ENCODE measurements around the gene SLC41A1. TPM values are rescaled to one million over a fixed set of nuclear protein-coding genes. Genes with fewer than 3 reads are reported as not detected.
"Not testable (repeated sequence)": the region's sequence is repeated elsewhere in the genome, so short reads cannot be mapped to it uniquely, and the experiment has no call there.

SLC41A1 gene
- 10 to 100 TPM in 1 of 4 donors, 1 to 10 TPM in 3; 4.0 to 21.5 (median 6.8) TPM for total RNA-seq

DNA sequence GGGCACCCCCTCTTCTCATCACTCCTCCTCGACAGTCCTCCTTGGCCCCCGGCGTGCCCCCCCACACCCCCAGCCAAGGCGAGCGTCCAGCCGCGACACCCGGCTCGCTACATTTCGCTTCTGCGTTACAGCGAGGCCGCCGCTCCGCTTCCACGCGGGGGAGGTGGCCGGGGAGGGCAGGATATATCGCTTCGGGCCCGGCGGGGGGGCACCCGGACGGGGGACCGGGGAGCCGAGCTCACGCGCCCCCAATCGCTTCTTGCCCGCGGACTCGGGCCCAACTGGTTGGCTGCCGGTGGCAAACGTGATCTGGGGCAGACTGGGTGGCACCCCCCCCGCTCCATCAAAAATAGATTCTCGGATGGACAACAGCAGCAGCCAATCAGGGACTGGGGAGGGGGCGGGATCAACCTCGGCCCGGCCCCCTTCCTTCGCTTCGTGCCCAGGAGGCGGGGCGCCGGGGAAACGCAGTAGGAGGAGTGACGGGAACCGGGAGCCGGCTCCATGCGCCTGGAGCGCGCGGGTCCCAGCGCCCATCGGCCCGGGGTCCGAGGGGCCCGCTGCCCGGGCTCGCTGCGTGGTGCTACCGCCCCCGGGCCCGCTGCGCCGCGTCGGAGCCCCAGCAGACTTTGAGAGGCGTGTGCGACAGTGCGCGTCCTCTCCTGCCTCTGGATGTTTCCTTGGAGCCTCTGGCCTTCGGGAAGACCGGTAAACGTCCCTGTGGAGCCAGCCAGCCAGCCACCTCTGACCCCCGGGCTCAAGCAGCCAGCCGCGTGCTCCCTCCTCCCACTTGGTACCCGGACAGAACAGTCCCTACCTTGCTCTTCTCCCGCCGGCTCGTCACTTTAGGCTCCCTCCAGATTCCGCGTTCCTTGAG lies at the start of gene SLC41A1:
SLC41A1 (minus strand) TSS at position 321 of the 877 bp plus-strand sequence. CDS start 2,757 bp downstream, outside the sequence.
- Histone ChIP-seq H3K4me3 (peak within 1 kb of the TSS; percentile 76 to 98 (median 84)), H3K27me3 (no peaks in the 10 kb centered on the region), H3K9me3 (no peaks in the 10 kb centered on the region), H3K36me3 (no peaks in the 10 kb centered on the region), H3K27ac (peak within 1 kb of the TSS; percentile 70 to 88 (median 82)), H3K4me1 (peaks cover 0 to 29% (median 4%) of the 10 kb centered on the region in 4 donors)
- DNase-seq = peak; percentile 92 to 97 (median 96)
- TF ChIP-seq CTCF (IDR thresholded peaks at IDR 0.05) (no peak), POLR2A (IDR thresholded peaks at IDR 0.05) (peak; percentile 23 to 29)

DNA sequence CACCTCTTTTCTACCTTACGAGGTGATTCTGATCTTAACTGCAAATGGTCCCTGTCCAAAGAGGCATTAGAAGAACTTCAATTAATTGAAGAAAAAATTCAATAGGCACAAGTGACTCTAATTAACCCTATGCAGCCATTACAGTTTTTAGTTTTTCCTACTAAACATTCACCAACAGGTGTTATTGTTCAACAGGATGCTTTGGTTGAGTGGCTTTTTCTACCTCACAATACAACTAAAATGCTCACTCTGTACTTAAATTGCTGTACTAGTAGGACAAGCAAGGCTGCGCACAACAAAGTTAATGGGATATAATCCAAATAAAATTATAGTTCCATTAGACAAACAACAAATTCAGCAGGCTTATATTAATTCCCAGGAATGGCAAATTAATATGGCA lies 48.5 kb upstream of the SLC41A1 start:
- TF ChIP-seq CTCF (IDR thresholded peaks at IDR 0.05) (no peak), POLR2A (IDR thresholded peaks at IDR 0.05) (no peak)
- DNase-seq = no peak
- Histone ChIP-seq H3K27ac (no peak overlapping the region), H3K4me3 (no peak overlapping the region), H3K4me1 (no peaks in the 10 kb centered on the region), H3K9me3 (no peaks in the 10 kb centered on the region), H3K27me3 (no peaks in the 10 kb centered on the region), H3K36me3 (no peaks in the 10 kb centered on the region)

DNA sequence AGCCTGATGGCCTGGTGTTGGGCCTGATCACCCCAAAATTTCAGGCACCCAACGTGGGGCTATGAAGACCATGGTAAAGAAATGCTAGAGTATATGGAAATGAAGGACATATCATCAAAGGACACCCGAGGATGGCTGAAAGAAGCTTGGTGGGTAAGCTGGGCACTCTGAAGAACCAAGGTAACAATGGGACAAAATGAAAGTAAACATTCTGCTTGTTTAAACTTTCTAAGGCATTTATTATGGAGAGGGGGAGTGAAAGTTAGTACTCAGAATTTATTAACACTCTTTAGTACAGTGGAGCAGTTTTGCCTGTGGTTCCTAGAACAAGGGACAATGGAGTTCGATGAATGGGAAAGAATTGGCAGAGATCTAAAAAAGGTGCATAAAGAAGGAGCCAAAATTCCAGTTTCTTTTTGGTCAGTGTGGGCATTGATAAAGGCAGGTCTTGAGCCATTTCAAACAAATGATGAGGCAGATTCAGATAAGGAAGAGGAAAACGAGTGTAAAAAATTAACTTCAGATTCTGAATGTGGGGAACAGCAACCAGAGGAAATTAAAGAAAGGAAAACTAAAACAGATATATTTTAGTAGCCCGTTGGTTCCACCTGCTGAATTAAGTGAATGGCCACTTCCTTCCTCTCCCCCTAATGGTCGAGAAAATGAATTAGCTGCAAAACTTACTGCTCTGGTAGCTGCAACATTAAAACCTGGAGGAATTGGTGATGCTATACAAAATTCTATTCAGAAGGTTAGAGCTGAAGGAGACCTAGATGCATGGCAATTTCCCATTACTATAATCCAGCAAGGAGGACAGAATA lies 45.4 kb upstream of the SLC41A1 start:
- no peak overlapping the region for H3K27ac ChIP-seq
- H3K4me1 ChIP-seq = no peaks in the 10 kb centered on the region
- DNase-seq = no peak
- no peaks in the 10 kb centered on the region for H3K27me3 ChIP-seq
- TF ChIP-seq POLR2A (IDR thresholded peaks at IDR 0.05) = no peak
- TF ChIP-seq CTCF (IDR thresholded peaks at IDR 0.05) = no peak
- H3K9me3 ChIP-seq = no peaks in the 10 kb centered on the region
- no peaks in the 10 kb centered on the region for H3K36me3 ChIP-seq
- H3K4me3 ChIP-seq = peak overlapping the region in 1 of 4 donors; percentile 1

DNA sequence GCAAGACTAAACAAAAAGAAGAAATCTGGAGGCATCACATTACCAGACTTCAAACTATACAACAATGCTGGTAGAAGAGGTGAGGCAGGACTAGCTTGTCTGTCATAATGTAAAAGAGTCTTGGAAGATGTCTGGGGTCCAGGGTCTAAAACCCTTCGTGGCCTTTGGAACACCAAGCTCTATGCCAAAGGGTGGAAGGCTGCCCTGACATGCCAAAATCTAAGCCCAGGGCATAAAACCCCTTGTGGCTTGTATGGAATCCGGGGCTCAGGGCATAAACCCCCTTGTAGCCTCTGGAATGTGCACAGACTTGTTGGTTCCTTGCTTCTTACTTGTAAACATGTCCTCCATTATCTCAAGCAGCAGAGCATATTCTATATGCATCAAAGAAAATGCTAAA lies 44.5 kb upstream of the SLC41A1 start:
- not testable (repeated sequence) for DNase-seq, H3K27ac ChIP-seq, H3K36me3 ChIP-seq, H3K9me3 ChIP-seq, H3K27me3 ChIP-seq, H3K4me1 ChIP-seq, H3K4me3 ChIP-seq

- no peak for DNase-seq
- H3K36me3 ChIP-seq = no peaks in the 10 kb centered on the region
- H3K9me3 ChIP-seq = no peaks in the 10 kb centered on the region
- TF ChIP-seq CTCF (IDR thresholded peaks at IDR 0.05) (no peak), POLR2A (IDR thresholded peaks at IDR 0.05) (no peak)
- H3K27me3 ChIP-seq = no peaks in the 10 kb centered on the region
- no peak overlapping the region for H3K27ac ChIP-seq
- no peaks in the 10 kb centered on the region for H3K4me1 ChIP-seq
- H3K4me3 ChIP-seq = no peak overlapping the region
These were observed 43.4 kb upstream of the SLC41A1 start for GRCh38 chr1:205856433-205856832.

- H3K4me1 ChIP-seq = no peaks in the 10 kb centered on the region
- H3K27ac ChIP-seq = no peak overlapping the region
- no peaks in the 10 kb centered on the region for H3K27me3 ChIP-seq
- H3K9me3 ChIP-seq = no peaks in the 10 kb centered on the region
- H3K36me3 ChIP-seq = no peaks in the 10 kb centered on the region
- TF ChIP-seq CTCF (IDR thresholded peaks at IDR 0.05) (no peak), POLR2A (IDR thresholded peaks at IDR 0.05) (no peak)
- no peak overlapping the region for H3K4me3 ChIP-seq
- DNase-seq = no peak
These were observed 40.0 kb upstream of the SLC41A1 start for GRCh38 chr1:205852969-205853368.
